GM21360 (cell line): ENCODE data around the gene GPR31.

Experiments
- ATAC-seq: cut with Tn5 transposase; IDR thresholded peaks from one replicate; pipeline ENCODE4 v1.9.1; 2021; ENCODE audit warnings: mild to moderate bottlenecking, moderate library complexity; ENCODE audit not compliant: unreplicated experiment

Gene GPR31

DNA sequence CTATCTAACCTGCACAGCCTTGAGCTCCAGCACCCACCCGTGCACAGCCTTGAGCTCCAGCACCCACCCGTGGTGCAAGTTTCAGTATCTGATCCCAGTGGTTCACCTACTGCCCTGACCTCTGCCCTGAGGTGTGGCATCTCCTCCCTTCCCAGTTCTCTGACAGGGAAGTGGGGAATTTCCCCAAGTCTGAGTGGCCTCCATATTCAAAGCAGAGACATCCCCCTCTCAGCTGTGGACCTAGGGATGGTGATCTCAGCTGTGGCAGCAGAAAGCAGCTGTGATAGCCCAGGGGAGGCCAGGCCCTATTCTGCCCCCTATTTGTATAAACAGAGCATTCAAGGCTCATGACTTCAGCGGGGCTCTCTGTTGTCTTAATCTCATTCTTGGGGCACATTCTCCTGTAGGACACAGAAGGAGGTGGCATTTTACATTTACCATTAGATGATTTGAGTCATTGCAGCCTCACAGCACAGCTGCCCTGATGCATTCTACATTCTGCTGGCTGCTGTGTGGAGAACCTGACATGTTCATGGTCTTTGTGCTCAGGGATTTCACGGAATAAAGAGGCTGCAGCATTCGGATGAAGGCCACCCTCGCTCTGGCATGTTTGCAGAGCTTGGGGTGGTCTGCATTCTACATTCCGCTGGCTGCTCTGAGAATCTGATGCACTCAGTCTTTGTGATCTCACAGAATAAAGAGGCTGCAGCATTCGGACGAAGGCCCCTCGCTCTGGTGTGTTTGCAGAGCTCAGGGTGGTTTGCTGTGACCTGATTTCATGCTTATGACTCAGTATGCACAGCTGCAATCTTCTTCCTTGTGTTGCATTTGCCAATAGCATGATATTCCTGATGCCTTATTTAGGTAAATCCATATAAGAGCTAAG is 16.9 kb downstream of the GPR31 start:
- peak; percentile 39 for ATAC-seq

DNA sequence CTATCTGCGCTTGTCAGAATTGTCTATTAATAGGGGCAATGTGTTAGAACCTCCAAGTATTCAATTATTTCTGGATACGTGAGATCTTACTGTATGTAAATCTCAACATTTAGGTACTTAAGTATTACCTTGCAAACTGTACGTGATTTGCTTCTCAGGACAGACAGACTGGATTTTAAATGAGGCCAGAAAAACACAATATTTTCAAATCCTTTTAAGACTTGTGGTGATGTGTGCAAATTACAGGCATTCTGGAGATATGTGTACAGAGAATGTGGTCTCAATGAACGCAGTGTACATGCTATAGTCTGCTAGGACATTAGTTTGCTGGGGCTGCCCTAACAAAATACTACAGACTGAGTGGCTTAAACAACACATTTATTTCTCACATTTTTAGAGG is 18.0 kb downstream of the GPR31 start:
- ATAC-seq, result no peak

DNA sequence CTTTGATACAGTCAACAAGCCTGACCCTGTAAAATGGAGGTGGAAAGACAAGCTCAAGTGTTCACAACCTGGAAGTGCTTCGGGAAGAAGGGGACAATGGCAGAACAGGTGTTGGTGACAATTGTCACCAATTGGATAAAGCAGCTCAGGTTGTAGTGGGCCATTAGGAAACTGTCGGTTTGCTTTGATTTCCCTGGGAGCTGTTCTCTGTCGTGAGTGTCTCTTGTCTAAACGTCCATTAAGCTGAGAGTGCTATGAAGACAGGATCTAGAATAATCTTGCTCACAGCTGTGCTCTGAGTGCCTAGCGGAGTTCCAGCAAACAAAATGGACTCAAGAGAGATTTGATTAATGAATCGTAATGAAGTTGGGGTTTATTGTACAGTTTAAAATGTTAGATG is 19.9 kb downstream of the GPR31 start:
- no peak for ATAC-seq

DNA sequence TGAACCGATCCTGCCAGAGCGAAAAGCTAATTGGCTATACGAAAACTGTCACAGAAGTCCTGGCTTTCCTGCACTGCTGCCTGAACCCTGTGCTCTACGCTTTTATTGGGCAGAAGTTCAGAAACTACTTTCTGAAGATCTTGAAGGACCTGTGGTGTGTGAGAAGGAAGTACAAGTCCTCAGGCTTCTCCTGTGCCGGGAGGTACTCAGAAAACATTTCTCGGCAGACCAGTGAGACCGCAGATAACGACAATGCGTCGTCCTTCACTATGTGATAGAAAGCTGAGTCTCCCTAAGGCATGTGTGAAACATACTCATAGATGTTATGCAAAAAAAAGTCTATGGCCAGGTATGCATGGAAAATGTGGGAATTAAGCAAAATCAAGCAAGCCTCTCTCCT is 20.7 kb downstream of the GPR31 start:
- no peak for ATAC-seq

GRCh38 chr6:167136376-167136775 is 21.4 kb downstream of the GPR31 start:
- no peak for ATAC-seq

- no peak for ATAC-seq
Observed at GRCh38 chr6:167134448-167135328, 23.1 kb downstream of the GPR31 start.

- ATAC-seq, result no peak
Observed at GRCh38 chr6:167130712-167131684, 26.8 kb downstream of the GPR31 start.

DNA sequence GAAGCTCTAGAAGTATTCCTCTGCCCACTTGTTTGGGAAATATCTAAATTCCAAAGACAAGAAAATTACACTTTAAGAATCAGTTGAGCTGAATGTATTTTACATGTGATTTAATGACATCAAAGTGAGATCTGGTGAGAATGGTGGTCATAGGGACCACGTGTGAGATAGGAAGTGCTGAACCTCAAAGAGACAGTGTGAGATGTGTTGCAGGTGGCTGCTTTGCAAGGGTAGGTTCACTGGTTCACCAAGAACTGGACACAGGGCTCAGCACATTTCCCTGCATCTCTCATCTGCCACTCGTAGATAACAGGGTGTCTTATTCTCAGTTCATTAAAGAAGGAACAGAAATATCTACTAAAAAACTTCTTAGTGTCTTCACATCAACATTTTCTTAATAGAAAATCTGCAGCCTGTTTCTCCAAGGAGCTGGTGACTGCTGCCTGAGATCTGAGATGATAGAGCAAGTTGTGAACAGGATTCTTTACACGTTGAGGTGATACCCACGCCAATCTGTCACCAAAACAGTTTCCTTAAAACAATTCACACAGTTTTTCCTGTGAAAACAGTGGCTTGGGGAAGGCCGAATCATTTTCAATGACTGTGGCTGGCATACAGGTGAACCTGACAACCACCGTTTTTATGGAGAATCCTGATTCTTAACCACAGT is 27.6 kb downstream of the GPR31 start:
- no peak for ATAC-seq

DNA sequence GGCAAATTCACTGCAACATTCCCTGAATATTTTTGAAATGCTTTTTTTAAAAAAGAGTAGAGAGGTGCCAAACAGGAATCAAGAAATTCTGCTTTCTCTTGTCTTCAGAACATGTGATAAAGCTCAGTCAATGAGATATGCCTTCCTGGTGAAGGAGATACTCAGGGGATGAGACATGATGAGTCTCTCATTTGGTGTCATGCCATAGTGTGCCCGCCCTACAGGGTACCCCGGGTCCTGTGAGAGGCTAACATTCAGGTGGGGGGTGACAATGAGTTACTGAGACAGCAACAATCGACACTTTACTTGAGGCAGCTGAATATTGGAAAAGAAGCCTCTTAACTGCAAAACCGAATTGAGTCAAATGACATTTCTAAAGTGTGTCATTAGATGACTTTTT is 28.2 kb downstream of the GPR31 start:
- ATAC-seq, result no peak

DNA sequence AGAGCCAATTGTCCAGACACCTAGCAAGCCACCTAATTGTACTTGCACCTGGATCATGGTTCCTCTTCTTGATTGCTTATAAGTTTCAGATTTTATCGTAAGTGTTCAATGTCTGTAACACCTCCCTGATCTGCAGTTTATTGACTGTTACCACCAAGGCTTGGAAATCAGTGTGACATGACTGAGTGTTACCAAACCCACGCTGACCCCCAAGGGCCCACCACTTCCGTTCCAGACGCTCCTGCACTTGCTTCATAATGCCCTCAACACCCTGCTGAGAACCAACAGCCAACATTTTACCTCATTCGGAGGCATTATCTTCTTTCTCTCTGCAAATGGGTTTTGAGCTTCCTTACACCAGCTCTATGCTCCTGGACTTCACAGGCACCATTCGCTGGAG is 28.6 kb downstream of the GPR31 start:
- ATAC-seq, result no peak

- ATAC-seq, result no peak
Observed at GRCh38 chr6:167127785-167128531, 29.8 kb downstream of the GPR31 start.

GRCh38 chr6:167125855-167126349 is 31.9 kb downstream of the GPR31 start:
- ATAC-seq, result no peak

DNA sequence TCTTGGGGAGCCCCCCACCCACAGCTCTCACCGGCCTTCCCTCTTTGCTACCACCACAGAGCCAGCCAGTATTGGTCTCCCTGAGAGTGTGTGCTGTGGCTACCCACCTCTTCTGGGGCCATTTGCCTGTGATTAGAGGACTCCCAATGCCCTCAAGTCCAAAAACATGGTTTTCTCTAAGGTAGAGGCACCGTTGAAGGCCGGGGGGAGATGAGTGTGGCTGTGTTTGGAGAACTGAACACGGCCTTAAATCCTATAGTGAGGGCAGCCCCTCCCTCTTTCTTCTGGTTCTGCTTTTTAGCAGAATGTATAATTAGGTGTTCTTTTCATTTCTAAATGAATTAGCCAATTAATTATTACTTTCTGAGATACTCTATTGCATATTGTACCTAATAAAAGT is 32.4 kb downstream of the GPR31 start:
- ATAC-seq, result no peak

DNA sequence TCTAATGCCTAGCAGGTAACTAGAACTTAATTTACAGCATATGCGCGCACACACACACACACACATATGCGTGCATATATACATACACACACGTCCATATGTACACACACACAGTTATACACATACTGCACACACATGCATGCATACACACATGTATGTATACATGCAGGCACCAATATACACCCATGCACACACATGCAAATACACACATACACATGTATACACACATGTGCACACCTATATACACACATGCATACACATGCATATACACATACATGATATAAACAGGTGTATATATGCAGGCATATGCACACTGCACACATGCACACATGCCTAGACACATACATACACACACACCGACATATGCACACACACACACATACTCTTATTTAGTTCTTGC is 33.0 kb downstream of the GPR31 start:
- ATAC-seq, result no peak

DNA sequence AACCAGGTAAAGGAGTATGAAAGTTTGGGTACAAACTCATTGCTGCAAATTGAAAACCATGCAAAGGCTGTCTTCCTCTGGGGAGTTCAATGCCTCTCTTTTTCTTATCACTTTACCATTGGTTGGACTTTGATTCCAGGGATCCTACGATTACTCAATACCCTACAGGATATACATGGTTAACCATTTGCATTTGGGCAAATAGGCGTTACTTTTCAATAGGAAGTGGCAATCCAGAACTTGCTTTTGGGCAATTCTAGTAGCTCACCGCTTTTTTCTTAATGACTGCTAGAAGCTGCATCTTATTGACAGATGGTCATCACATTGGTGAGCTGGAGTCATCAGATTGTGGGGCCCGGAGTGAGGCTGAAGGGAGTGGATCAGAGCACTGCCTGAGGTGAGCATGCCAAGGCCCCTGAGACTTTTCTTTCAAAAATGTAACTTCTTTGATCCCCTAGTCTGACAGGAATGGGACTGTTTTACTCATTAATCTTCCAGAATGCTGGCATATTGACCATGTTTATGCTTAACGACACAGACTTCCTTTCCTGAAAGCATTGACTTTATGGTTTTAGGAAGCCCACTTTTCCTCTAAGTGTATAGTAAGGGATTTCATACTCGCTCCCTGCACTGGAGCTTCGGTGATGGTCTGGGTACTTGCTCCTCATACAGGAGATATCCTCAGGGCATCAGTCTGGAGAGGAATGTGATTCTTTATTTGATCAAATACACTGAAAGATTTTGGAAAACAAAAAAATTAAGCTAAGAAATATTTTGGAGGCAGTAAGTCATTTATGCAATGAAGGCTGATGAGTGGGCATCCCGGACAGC is 34.7 kb downstream of the GPR31 start, which contains the start of gene CCR6:
Gene CCR6, plus strand, starts transcription at position 270 of the 831 bp plus-strand sequence. CDS start 13,039 bp downstream, outside the sequence.
- no peak for ATAC-seq

GRCh38 chr6:167122041-167122826 is 35.5 kb downstream of the GPR31 start:
- no peak for ATAC-seq

- no peak for ATAC-seq
Observed at GRCh38 chr6:167121335-167121841, 36.4 kb downstream of the GPR31 start.
